K562 (cell line): ENCODE measurements around the gene SBNO1. TPM values are rescaled to one million over a fixed set of nuclear protein-coding genes. Genes with fewer than 3 reads are reported as not detected.

Experiments
- ATAC-seq: fragments of 200-7000 bp; cut with Tn5 transposase; 3 replicates; pipeline ENCODE4 v1.9.1; 2020; ENCODE audit warnings: moderate library complexity
- BruUV-seq: library from RNA; stranded (reverse); fragments of 400-500 nt; replicated peaks from 2 replicates; lab custom pipeline; 2021; lab: Mats Ljungman, UMichigan
- CTCF ChIA-PET: fragments of 300-600 bp; formaldehyde crosslinking; extraction: SDS; loops from one replicate; lab custom pipeline; 2021; ENCODE audit warnings: low intra/inter-chr PET ratio; lab: Yijun Ruan, JAX
- POLR2A ChIA-PET: fragments of 300-600, 350-650 bp; sonication (Branson Sonifier 250); formaldehyde crosslinking; extraction: SDS; loops from one replicate; lab custom pipeline; 2021; ENCODE audit warnings: antibody characterized with exemption, inconsistent platforms; lab: Yijun Ruan, JAX
- DNase-seq, 4 experiments: peaks; one replicate each; pipeline versions ENCODE4 v3.0.0 to v3.0.0-alpha.2; 2011 to 2018; ENCODE audit warnings: low spot score in 3 of 4, mixed read lengths in 3 of 4; ENCODE audit errors: extremely low read depth in 1 of 4
- FAIRE-seq: peaks from 2 replicates; lab custom pipeline; 2011; peaks lifted over from hg19 to GRCh38; lab: Jason Lieb, UNC
- H2AFZ ChIP-seq: 2 replicates; pipeline ENCODE4 v1.6.0; 2011; ENCODE audit warnings: low read depth, low read length, control low read depth, inconsistent platforms
- H3K27ac ChIP-seq: fragments of 200-600 bp; 3 replicates; pipeline ENCODE4 v1.8.0; 2011; ENCODE audit warnings: low read depth, mild to moderate bottlenecking, control low read depth, inconsistent platforms, low read length, moderate library complexity, mixed read lengths; ENCODE audit errors: extremely low read depth
- H3K27me3 ChIP-seq, 2 experiments: fragments of 300-600 bp in 1 of 2; 2 replicates in 1 of 2; 3 replicates in 1 of 2; pipeline versions ENCODE4 v1.6.0 to v1.8.0; 2011; ENCODE audit warnings: inconsistent platforms in 2 of 2, low read length in 2 of 2, mild to moderate bottlenecking in 1 of 2, mixed read lengths in 1 of 2, moderate library complexity in 1 of 2; ENCODE audit not compliant: control insufficient read depth in 2 of 2, insufficient read depth in 2 of 2
- H3K36me3 ChIP-seq: fragments of 300-600 bp; 3 replicates; pipeline ENCODE4 v1.8.0; 2011; ENCODE audit warnings: mild to moderate bottlenecking, low read length, inconsistent platforms; ENCODE audit not compliant: control insufficient read depth, insufficient read depth
- H3K4me1 ChIP-seq, 2 experiments: fragments of 200-600 bp in 1 of 2; replicated peaks in 1 of 2; 2 replicates in 1 of 2; 3 replicates in 1 of 2; pipeline versions ENCODE4 v1.5.1 to v1.8.0; 2011; ENCODE audit warnings: inconsistent platforms in 2 of 2, low read length in 2 of 2, mild to moderate bottlenecking in 1 of 2, mixed read lengths in 1 of 2, moderate library complexity in 1 of 2; ENCODE audit not compliant: control insufficient read depth in 2 of 2, insufficient read depth in 2 of 2
- H3K4me2 ChIP-seq: 2 replicates; pipeline ENCODE4 v1.6.1; 2011; ENCODE audit warnings: low read length, control low read depth, inconsistent platforms, mixed read lengths; ENCODE audit not compliant: insufficient read depth
- H3K4me3 ChIP-seq: fragments of 200-600 bp; sonication (generic), shearing (Covaris generic); 2 replicates; pipeline ENCODE4 v1.5.1; 2016; ENCODE audit warnings: control low read depth, inconsistent platforms
- H3K79me2 ChIP-seq: fragments of 200-600 bp; 3 replicates; pipeline ENCODE4 v1.8.0; 2011; ENCODE audit warnings: low read length, inconsistent platforms; ENCODE audit not compliant: control insufficient read depth, insufficient read depth
- H3K9ac ChIP-seq, 2 experiments: 2 replicates each; pipeline versions ENCODE4 v1.6.0 to v1.6.1; 2011; ENCODE audit warnings: low read depth in 2 of 2, low read length in 2 of 2, control low read depth in 1 of 2, inconsistent platforms in 1 of 2, mild to moderate bottlenecking in 1 of 2, mixed read lengths in 1 of 2; ENCODE audit not compliant: insufficient read depth in 1 of 2
- H3K9me1 ChIP-seq: one replicate; pipeline ENCODE4 v1.6.0; 2011; ENCODE audit warnings: inconsistent platforms, mild to moderate bottlenecking, low read length, moderate library complexity; ENCODE audit not compliant: control insufficient read depth, insufficient read depth
- H3K9me3 ChIP-seq: replicated peaks from 2 replicates; pipeline ENCODE4 v1.5.1; 2011; ENCODE audit warnings: low read depth, low read length, inconsistent platforms; ENCODE audit not compliant: control insufficient read depth, insufficient read depth
- H4K20me1 ChIP-seq: replicated peaks from 2 replicates; pipeline ENCODE4 v1.6.1; 2011; ENCODE audit warnings: low read length, inconsistent platforms, mixed read lengths; ENCODE audit not compliant: control insufficient read depth, insufficient read depth
- E2F4 ChIP-seq: sonication (generic); formaldehyde crosslinking; IDR thresholded peaks from 2 replicates; pipeline ENCODE4 v1.8.0; 2022; ENCODE audit warnings: mild to moderate bottlenecking, low read depth, missing genetic modification reagents
- ERF ChIP-seq: fragments of 450-650 bp; formaldehyde crosslinking; IDR thresholded peaks from 2 replicates; pipeline ENCODE4 v1.4.0; 2020; ENCODE audit warnings: mild to moderate bottlenecking, mixed read lengths
- HLTF ChIP-seq: fragments of 450-650 bp; IDR thresholded peaks from 2 replicates; pipeline ENCODE4 v1.6.1; 2016
- KDM4B ChIP-seq, 2 experiments: fragments of 450-650 bp in 1 of 2; sonication (generic) in 1 of 2; IDR thresholded peaks; 2 replicates each; pipeline ENCODE4 v1.6.1; 2016 to 2017; ENCODE audit warnings: borderline replicate concordance in 2 of 2, antibody characterized with exemption in 1 of 2, low read depth in 1 of 2, mild to moderate bottlenecking in 1 of 2
- NELFE ChIP-seq: IDR thresholded peaks from 2 replicates; pipeline ENCODE4 v1.6.1; 2011; ENCODE audit warnings: mild to moderate bottlenecking; ENCODE audit not compliant: insufficient read depth, insufficient read length
- NFE2 ChIP-seq: IDR thresholded peaks from 2 replicates; pipeline ENCODE4 v1.6.1; 2014; ENCODE audit warnings: antibody characterized with exemption, low read depth
- SMAD4 ChIP-seq: fragments of 250-450 bp; sonication (Bioruptor Pico); conservative IDR thresholded peaks from 2 replicates; pipeline ENCODE4 v1.8.0; 2021; ENCODE audit warnings: inconsistent platforms, mild to moderate bottlenecking, moderate library complexity
- SMARCA4 ChIP-seq: fragments of 450-650 bp; IDR thresholded peaks from 2 replicates; pipeline ENCODE4 v1.6.1; 2016
- TAF9B ChIP-seq: fragments of 450-650 bp; IDR thresholded peaks from 2 replicates; pipeline ENCODE4 v1.6.1; 2018; ENCODE audit warnings: mild to moderate bottlenecking; ENCODE audit not compliant: partially characterized antibody
- XRCC4 ChIP-seq: IDR thresholded peaks from one replicate; pipeline ENCODE4 v1.6.1; 2011; ENCODE audit not compliant: insufficient read depth, insufficient read length; ENCODE audit errors: extremely low read depth
- ZBTB33 ChIP-seq: sonication (generic); formaldehyde crosslinking; IDR thresholded peaks from 2 replicates; pipeline ENCODE4 v1.8.1; 2023; ENCODE audit warnings: mild to moderate bottlenecking, missing genetic modification reagents
- ZC3H4 ChIP-seq: sonication (generic); formaldehyde crosslinking; IDR thresholded peaks from 2 replicates; pipeline ENCODE4 v1.9.0; 2021; ENCODE audit warnings: missing genetic modification reagents, borderline replicate concordance
- ZNF274 ChIP-seq: IDR thresholded peaks from 2 replicates; pipeline ENCODE4 v1.6.1; 2011; ENCODE audit warnings: low read depth, mild to moderate bottlenecking, low read length, moderate library complexity, borderline replicate concordance
- WGBS: fragments of 100-300 bp; shearing (Covaris generic); methylation state at CpG from one replicate; pipeline ENCODE4 v1.1.6; 2016; ENCODE audit warnings: low coverage, mixed read lengths; ENCODE audit not compliant: insufficient coverage; ENCODE audit errors: missing lambda C conversion rate; 5-methylcytosine and 5-hydroxymethylcytosine counted together
- in situ Hi-C: fragments of 300-500 bp; cut with MboI; formaldehyde crosslinking; loops from 4 replicates; pipeline ENCODE4 v1.15.0; 2018; ENCODE audit warnings: inconsistent platforms, mixed read lengths
- intact Hi-C: fragments of 100-400 bp; cut with micrococcal nuclease; formaldehyde crosslinking; loops from 2 replicates; pipeline ENCODE4 v1.14.2; 2022
- polyA plus RNA-seq, 8 experiments: library from polyadenylated mRNA; depleted of rRNA in 4 of 8; stranded (reverse) in 5 of 8; unstranded in 3 of 8; fragments of >200 nt; fragmentation: Nextera tagmentation in 2 of 8; fragmentation: Illumina TruSeq in 1 of 8; extraction: Ambion mirVana in 2 of 8; extraction: Trizol in 1 of 8; gene quantifications; 2 replicates each; pipeline versions ENCODE4 v1.2.1 to v1.2.3, GENCODE V29; 2011 to 2014; ENCODE audit warnings: inconsistent platforms in 1 of 8, missing spikeins in 1 of 8
- total RNA-seq, 7 experiments: library from RNA; depleted of rRNA in 6 of 7; stranded (reverse); fragments of >200 nt in 6 of 7; fragmentation: Illumina TruSeq in 2 of 7; extraction: Trizol in 2 of 7; gene quantifications; 2 replicates each; pipeline versions ENCODE4 v1.2.1 to v1.2.3, GENCODE V29; 2011 to 2021; ENCODE audit warnings: low replicate concordance in 1 of 7

The SBNO1 gene
- total and polyA plus RNA-seq, 9 of the 15 experiments (the other 6 are each of a cell fraction or from before 2014, with no cell fraction given), result 14.9 to 77.1 (median 35.9) TPM

GRCh38 chr12:123267335-123267920 is 97.2 kb downstream of the SBNO1 start:
- no peak for ATAC-seq
- BruUV-seq, result no TSS peak
- Histone ChIP-seq H3K9me1 (no peaks in the 10 kb centered on the region), H3K9me3 (no peaks in the 10 kb centered on the region), H3K4me1 (peaks cover 6 to 44% of the 10 kb centered on the region in 2 experiments; a peak in 2 of 5 replicates), H3K36me3 (peaks cover 34% of the 10 kb centered on the region; the same call in 2 of the 3 replicates)
- CTCF ChIA-PET, result no interaction called here
- TF ChIP-seq KDM4B (IDR thresholded peaks at IDR 0.05; ENCODE audit: borderline replicate concordance in 2 of 2, low read depth in 1 of 2) (no peak), TAF9B (no peak), ZNF274 (no peak), ZBTB33 (CRISPR knock-in tag) (no peak), SMARCA4 (no peak), NFE2 (no peak), ZC3H4 (CRISPR knock-in tag) (no peak), HLTF (no peak), ERF (CRISPR knock-in tag) (no peak), NELFE (no peak), E2F4 (no peak), SMAD4 (CRISPR knock-in tag) (no peak), XRCC4 (no peak)
- TF ChIP-seq, all 486 proteins: peak for 0
- Histone ChIP-seq H3K79me2 (peaks cover 27% of the 10 kb centered on the region), H3K4me2 (no peak overlapping the region), H3K27me3 (no peaks in the 10 kb centered on the region), H3K27ac (no peak overlapping the region), H4K20me1 (no peaks in the 10 kb centered on the region), H3K4me3 (no peak overlapping the region), H2AFZ (no peak overlapping the region), H3K9ac (peak overlapping the region in 1 of 2 experiments; percentile 78; a peak in 2 of 4 replicates)
- FAIRE-seq (no peak), DNase-seq (no peak)
- in situ Hi-C loops, result no loop called here
- intact Hi-C loops, result no loop called here
- WGBS, result 79% methylated on average over 7 of the region's 7 CpGs
- POLR2A ChIA-PET, result interaction anchor here (0.6 to 1.2 kb wide), 4 partner anchors 9 to 242 kb away, joined by 3 to 6 read pairs (median 4); partner anchors contain the start of genes MPHOSPH9 and MTRFR
